Activated CD8-positive, alpha-beta memory T cell treated with anti-CD3 and anti-CD28 coated beads, Interleukin-2, amount 50 U/mL, for 24 hours (primary cell): Measurements from ENCODE around the gene LHFPL6.

Experiments
- DNase-seq: peaks from one replicate; pipeline ENCODE4 v3.0.0-alpha.2; 2020; ENCODE audit errors: extremely low read depth

LHFPL6 gene

DNA sequence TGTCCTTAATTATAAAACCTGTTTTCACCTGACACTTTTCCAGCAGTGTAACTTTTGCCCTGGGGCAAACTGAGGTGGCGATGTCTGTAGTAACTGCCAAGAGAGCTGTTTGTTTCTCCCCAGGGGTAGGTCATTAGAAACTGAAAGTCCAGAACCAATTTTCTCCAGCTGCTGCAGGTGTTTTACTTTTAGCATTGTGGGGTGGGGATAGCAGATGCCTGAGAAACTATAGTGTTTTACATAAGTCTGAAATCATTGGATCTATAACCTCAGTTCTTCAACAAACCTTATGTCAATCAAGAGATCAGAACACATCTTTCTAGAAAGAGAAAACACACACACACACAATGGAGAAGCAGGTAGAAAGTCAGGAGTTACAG is 92.7 kb downstream of the LHFPL6 start:
- DNase-seq, result no peak

DNA sequence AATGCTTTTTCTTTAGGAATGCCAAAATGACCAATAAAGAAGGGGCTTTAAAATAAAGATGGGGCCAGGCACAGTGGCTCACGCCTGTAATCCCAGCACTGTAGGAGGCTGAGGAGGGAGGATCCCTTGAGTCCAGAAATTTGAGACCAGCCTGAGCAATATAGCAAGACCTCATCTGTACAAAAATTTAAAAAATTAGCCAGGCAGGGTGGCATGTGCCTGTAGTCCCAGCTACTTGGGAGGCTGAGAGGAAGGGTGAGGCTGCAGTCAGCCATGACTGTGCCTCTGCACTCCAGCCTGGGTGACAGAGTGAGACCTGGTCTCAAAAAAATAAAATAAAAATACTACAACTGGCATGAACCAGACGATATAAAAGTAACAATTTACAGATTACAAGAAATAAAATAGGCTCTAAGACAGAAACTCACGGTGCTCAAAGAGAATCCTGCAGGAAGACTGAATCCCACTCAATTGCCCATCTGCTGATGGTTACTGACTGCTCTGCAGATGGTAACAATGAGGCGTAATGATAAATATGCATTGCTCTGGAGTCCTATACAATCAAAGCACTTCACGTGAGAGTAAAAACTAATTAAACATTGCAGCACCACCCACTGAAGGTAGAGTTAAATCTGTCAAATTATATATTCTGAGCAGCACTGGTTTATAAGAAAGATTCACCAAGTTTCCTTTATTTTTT is 93.2 kb downstream of the LHFPL6 start:
- DNase-seq, result no peak

DNA sequence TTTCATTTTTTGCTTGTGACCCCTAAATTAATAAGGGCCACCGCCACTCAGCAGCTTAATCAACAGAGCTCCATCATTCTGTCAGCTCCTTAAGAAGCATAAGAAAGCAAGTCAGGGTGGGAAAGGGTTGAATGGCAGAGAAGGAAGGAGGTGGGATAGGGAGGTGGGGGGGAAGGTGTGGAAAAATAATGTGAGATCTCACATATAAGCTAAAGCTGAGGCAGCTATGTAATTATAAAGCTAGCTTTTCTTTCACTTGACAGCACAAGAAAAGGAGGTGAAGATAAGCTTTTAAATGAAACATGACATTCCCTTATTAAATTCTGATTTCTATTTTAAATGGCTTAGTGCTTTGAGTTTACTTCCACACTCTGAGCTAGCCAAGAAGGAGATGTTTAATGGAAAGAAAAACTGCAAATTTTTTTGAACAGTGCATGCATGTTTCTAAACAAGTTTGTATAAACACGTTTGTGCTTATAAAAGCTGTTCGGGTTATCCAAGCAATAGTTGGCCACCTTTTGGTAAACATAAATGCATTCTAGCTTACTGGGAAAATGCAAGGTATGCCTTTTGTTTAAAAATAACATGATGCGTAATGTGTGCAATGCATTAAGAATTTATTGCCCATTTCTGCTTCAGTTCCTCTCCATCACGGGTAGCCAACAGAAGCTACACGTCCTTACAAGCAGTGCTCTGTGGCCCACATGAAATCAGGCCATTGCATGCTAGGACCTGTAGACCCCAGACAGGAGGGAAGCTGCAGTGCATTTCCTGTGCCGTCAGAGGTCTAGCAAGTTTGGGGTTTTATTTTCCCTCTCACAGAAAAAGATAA is 96.2 kb downstream of the LHFPL6 start:
- DNase-seq, result no peak

DNA sequence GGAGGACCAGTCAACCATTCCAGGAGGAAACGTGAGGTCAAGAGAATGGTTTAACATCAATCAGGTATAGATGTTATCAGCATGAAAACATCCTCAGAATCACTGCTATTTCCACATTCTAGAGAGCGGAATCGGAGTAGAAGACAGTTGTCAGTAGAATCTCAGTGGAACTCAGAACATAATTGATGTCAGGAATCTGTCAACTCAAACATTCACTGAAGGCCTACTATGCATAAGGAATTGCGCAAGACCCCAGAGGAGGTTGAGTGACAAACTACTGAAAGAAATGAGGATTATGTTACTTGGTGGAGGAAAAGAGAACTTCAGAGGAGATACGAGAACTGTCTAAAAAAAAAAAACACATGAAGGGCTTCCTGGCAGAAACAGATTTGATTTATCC is 97.8 kb downstream of the LHFPL6 start:
- DNase-seq, result no peak

DNA sequence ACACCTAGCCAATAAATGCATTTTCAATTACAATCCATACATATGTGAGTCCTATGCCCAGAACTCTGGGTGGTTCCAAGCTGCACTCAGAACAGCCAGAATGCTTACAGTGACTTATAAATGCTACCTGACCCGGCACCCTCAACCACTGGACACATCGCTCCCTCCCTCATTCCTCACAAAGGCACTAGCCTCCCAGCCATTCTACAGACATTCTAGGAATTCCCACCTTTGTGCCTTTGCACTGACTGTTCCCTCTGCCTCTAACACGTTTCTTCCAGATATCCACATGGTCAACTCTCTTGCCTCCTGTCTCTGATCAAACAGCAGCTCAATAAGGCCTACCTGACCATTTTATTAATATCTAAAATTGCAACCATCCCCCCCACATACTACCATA is 99.9 kb downstream of the LHFPL6 start:
- DNase-seq, result no peak

DNA sequence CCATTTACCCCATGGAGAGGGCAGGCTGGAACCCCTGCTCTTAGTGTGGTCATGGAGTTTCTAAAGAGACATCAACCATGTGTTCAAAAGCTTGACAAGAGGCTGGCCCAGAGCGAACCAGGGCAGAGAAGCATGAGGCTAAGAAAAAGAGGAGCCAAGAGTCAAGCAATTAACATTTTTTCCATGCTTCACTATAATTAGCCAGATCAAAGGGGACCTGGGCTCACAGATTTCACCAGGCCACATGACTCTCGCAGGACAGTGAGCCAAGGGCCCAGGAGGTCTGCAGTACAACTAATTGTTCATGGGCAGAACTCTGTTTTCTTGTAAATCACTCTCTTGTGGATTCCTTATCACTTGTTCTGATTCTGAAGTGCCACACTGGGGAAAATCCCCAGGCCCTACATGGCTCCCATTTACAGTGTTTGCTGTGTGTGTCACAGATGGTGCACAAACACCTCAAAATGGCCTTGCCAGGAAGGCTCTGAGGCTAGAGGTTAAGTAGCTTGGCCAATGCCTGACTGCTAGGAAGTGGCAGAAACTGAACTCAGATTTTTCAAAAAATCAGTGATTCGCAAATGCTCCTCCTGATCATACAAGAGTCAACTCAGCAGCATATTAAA is 101.2 kb downstream of the LHFPL6 start:
- DNase-seq, result no peak

DNA sequence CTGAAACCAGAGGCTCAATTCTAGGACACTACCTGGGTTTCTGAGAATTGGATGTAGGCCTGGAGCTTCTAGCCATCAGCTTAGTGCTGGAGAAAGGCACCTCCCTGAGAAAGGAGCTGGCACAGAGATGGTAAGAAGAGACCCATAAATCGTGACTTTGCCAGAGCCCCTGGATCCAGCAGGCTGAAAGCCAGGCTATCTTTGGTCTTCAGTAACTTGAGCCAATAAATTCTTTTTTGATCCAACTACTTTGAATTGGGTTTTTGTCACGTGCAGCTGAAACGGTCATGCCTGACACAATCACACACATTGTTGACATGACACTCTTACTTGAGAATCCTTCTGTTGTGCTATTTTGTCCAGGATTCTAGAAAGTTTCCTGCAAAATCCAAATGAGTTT is 103.4 kb downstream of the LHFPL6 start:
- no peak for DNase-seq

DNA sequence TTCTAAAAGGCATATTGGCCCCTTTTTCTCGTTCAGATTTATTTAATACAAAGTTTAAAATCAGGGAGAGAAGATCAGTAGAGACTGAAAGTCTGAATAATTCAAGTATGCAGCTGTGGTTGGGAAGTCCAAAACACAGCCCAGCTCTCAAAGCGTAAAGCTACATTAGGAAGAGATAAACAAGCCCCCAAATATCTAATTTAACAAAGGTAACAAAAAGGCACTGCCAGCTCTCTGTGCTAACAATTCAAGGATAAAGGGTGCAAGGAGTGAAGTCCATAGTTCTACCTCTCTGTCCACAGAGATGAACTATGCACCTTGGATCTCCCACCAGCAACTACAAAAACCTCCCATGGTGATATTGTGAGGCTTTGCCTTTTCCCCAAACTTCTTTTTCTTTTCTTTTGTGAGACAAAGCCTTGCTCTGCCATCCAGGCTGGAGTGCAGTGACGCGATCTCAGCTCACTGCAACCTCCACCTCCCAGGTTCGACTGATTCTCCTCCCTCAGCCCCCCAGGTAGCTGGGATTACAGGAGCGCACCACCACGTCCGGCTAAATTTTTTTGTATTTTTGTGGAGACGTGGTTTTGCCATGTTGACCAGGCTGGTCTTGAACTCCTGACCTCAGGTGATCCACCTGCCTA is 104.4 kb downstream of the LHFPL6 start:
- DNase-seq, result no peak

DNA sequence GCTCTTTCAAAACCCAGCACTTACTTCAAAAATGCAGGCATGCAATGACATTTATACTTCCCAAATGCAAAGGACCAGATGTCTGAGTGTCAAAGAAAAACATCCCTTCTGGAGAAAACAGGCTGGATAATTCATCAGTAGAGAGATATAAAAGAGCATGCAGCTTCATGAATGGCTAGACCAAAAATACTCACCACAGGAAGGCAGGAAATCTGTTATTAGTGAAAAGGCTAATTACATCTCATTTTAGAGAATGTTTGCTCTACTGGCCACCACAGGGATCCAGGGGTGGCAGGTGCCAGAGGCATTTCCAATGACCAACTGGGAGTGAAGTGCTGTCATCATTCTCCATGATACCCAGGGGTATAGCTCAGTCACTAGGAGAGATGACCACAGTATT is 106.5 kb downstream of the LHFPL6 start:
- DNase-seq, result no peak

DNA sequence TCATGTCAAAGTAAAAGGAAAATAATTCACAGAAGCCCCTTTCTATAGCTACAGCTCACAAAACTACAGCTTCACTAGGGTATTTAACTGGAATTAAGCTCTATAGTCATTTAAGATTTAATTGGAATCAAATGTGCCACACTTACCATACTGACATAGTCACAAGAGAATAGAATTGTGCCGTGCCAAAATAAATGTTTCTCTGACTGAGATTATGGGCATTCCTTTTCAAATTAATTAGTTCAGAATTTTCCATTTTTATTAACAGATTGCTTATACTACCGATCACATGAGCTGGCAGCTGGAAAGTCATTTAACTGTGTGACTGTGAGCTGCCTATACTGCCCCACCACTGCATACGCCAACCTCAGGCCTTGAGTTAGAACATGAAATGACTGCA is 108.4 kb downstream of the LHFPL6 start:
- no peak for DNase-seq

DNA sequence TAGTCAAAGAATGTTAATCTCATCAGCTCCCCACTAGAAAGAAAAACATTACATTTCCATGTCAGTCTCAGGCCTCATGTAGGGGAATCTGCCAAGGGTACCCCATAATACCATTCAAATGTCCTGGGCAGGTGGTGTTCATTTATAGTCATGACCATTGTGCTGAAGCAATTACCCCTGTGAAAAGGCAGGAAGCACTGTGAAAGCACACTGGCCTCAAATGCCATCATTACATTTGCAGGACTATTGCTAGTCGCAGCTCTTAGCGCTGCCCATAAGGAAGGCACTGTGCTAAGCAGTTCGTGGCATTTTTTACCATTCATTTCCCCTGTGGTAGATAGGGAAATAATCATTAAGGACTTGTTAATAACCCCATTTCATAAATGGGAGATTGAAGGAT is 109.0 kb downstream of the LHFPL6 start:
- DNase-seq, result no peak

DNA sequence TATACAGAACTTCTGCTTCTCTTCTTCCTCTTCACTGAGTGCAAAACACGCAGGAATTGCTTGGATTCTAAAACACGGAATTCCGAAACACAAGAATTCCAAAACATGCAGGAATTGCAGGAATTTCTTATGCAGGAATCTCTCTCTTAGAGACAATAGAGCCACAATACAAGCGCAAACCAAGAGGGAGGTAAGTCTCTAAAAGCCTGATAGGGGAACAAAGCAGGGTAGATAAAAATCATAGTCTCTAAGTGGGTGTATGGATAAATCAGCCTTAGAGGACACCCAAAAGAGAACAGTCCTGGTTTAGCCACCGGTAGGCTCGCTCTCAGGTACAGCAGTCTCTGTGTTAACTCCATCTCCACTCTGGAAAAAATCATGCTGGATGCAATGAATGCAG is 112.9 kb downstream of the LHFPL6 start:
- DNase-seq, result no peak

DNA sequence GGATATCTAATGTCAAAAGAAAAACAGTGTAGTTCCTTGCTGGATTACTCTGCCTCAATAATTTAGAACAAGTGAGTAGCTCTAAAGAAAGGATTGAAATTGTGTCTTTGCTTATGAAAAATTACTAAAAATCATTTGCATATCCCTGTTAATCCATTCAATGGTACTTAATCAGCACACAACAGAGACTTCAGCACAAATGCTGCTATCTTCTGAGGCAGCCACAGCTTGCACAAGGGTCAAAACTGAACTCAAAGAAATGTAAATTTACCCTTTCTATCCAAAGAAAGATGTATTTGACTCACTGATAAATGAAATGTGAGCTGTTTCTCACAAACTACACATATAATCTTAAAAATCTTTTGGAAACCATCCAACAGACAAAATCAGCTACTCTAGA is 116.2 kb downstream of the LHFPL6 start:
- DNase-seq, result no peak

DNA sequence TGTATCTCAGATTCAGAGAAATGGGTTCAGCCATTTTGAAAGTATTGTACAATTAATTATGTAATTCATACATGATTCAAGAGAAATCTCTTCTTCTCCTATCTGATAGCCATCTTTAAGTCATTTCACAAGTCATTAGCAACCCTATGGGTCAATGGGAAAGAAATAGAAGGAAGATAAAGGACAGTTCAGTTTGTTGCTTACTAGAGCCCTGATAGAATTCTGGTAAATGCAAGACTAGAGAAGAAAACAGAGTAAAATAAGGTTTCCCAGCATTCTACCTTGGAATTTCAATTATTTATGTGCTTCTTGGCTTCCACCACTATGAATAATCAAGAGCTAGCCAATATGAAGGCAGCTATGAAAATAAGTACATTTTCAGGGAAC is 117.7 kb downstream of the LHFPL6 start:
- no peak for DNase-seq

DNA sequence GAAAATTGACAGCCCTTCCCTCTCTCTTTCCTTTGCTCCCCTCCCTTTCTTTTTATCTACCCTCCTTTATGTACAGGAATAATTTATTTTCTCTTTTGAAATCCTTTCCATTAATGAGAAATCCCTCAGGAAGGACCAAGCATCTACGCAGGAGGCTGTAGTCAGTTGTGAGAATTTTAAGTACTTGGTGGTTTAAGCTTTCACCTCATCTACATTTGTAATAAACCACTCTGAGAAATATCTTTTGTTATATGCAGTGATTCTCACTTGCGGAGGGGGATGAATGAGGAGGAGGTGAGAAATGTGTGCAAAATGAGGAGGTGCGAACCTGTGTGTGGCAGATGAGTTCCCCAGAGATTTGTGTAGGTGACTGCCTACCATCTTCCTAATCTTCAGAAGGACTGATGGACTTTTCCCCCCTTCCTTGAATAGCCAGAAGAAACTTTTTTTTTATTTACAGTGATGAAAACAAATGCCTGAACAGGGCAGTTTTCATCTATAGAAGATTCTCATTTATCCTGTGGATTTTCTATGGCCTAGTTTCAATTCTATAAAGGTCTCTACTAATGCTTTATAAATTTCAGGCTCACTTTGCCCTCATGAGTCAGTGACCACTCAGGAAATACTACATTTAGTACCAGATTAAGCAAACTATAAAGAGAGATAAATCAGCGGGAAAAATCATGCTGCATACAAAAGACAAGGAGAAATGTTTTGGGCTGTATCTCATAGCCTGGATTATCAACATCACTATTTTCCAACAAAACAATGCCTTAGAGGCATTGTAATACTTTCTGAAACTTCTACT is 118.3 kb downstream of the LHFPL6 start:
- no peak for DNase-seq

DNA sequence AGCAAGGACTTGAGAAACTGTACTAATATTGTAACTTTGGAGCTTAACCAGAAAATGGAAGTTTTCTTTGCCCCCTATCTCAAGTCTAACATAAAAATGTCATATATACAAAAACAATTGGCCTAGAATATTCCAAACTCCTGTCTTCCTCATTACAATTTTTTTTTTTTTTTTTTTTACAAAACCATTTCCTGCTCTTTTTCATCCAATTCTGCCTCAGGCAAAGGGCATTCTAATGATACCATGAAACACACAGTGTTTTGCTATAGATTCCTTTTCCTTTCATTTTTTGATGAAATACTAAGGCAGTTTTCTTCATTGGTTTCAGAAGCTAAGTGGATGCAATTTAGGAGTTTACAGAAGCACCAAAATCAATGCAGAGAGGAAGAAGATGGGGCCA is 119.7 kb downstream of the LHFPL6 start:
- DNase-seq, result no peak

DNA sequence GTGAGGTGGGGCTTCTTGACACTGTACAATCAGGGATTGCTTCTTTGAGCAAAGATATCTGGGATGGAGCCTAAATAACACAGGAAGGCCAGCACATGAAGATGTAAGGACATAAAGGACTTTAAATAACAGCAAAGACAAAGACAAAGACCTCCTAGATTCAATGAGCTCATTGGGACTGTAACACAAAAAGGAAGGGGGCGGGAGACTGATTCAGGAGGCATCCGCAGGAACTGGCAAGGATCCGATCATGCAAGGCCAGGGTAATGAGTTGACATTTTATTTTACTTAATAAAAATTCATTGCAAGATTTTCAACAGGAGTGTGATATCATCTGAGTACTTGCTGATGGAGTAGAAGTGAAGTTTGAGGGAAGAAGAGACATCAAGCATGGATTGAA is 121.5 kb downstream of the LHFPL6 start:
- no peak for DNase-seq

DNA sequence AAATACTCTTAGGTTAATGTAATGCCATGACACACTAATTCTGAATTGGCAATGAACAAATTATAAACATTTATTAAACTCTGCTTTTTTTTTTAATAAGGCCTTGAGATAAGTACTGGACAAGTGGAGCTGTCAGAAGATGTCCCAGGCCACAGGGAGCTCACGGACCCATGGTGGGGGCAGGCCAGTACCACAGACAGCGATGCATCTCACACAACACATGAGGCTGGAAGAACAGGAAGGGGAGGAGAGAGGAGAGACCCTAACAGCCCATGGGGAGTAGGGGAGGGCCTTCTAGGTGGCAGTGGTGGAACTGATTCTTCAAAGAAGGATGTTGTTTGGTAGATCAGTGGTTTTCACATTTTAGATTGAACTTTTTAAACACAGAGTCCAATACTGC is 128.4 kb downstream of the LHFPL6 start:
- no peak for DNase-seq

DNA sequence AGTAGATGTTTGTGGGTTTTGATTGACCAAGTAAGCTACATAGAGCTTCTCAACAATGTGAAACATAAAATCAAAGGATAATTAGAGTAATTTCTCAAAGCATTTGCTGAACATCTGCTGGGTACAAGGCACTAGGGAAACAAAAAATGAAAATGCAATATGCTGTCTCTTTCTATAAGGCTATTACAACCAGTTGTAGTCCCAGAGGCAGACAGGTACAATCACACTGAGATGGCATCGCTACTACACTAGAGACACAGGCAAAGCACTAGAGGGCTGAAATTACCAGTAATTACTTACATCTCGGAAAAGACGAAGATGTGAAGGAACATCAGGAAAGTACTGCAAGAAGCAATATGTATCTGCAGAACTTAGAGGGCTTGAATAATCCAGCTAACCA is 133.3 kb downstream of the LHFPL6 start:
- no peak for DNase-seq

DNA sequence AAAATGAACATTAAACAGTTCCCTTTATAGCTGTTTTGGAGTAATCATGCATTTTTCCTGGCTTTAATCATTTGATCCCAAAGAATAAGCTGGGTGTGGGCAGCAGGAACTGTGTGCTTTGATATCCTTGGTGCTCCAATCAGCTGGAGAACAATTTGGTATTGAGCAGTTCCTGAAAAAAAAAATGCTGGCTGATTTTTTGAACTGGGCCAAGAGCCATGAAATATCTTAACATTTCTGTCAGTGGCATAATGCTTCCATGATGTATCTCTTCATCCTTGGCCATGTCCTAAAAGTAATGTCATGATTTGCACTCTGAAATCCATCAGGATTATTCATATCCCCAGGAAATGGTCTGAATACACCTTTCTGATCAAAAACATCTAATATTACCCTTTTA is 134.7 kb downstream of the LHFPL6 start:
- DNase-seq, result no peak

DNA sequence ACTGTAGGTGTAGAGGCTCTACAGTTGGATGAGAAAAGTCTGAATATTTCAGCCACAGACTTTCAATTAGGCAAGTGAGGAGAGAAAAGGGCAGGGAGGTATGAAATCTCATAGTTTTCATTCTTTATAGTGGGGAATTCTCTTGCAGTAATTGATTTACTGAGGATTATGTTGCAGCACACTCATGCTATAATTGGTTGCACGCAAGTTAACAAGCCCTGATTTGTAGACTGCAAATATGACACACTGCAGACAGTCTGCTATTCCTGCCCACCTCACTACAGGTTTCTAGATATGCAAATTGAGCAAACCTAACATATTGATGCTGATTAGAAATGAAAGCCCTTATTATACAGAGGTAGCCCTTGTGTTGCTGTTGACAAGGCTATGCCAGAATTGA is 139.4 kb downstream of the LHFPL6 start:
- no peak for DNase-seq

DNA sequence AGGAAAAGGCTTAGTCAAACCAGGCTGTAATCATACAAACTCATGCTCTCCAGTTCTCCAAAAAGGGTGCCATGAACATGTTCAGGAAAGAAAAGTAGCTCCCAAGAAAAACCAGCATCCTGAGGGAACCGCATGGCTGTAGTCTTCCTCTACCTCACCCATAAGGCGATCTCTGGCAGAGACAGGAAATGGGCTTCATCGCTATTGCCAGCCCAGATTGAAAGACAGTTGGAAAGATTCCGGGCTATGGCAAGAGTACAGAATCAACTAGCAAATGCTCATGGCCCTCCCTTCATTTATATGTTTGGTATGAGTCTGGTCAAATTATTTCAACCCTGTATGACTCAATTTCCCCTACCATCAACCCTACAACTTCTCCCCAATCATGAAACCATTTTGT is 140.1 kb downstream of the LHFPL6 start:
- no peak for DNase-seq
